Panc1 (cell line): ENCODE measurements around the gene CATSPERD. TPM values are rescaled to one million over a fixed set of nuclear protein-coding genes. Genes with fewer than 3 reads are reported as not detected.

Experiments used
- ATAC-seq: fragments of 200-7000 bp; cut with Tn5 transposase; 2 replicates; pipeline ENCODE4 v1.9.1; 2020; ENCODE audit warnings: mild to moderate bottlenecking, moderate library complexity
- BruUV-seq: library from RNA; stranded (reverse); fragments of 400-500 nt; replicated peaks from 2 replicates; lab custom pipeline; 2021; lab: Mats Ljungman, UMichigan
- CTCF ChIA-PET: fragments of 300-600 bp; sonication (Branson Sonifier 250); formaldehyde crosslinking; loops from one replicate; lab custom pipeline; 2022; ENCODE audit warnings: antibody characterized with exemption; lab: Charles Lee
- POLR2A ChIA-PET: fragments of 300-600 bp; sonication (Branson Sonifier 250); formaldehyde crosslinking; loops from one replicate; lab custom pipeline; 2022; ENCODE audit warnings: antibody characterized with exemption; lab: Charles Lee
- DNase-seq: peaks from one replicate; pipeline ENCODE4 v3.0.0-alpha.2; 2010; ENCODE audit warnings: low read depth, low spot score
- H3K27ac ChIP-seq: 2 replicates; pipeline ENCODE4 v1.5.1; 2011; ENCODE audit warnings: mild to moderate bottlenecking, low read length, inconsistent platforms
- H3K27me3 ChIP-seq: fragments of 200-500 bp; sonication (Bioruptor generic); 2 replicates; pipeline ENCODE4 v1.6.0; 2014; ENCODE audit warnings: low read length, inconsistent platforms; ENCODE audit not compliant: control insufficient read depth, insufficient read depth
- H3K36me3 ChIP-seq: fragments of 200-500 bp; sonication (Bioruptor generic); 2 replicates; pipeline ENCODE4 v1.5.1; 2014; ENCODE audit warnings: inconsistent platforms, mild to moderate bottlenecking, low read length, moderate library complexity; ENCODE audit not compliant: control insufficient read depth, insufficient read depth
- H3K4me1 ChIP-seq: 2 replicates; pipeline ENCODE4 v1.5.1; 2011; ENCODE audit warnings: inconsistent platforms, mild to moderate bottlenecking, low read length, moderate library complexity; ENCODE audit not compliant: control insufficient read depth, insufficient read depth
- H3K4me3 ChIP-seq, 2 experiments: 2 replicates each; pipeline ENCODE4 v1.5.1; 2011 to 2012; ENCODE audit warnings: low read depth in 2 of 2, low read length in 2 of 2, mild to moderate bottlenecking in 2 of 2, inconsistent platforms in 1 of 2, moderate library complexity in 1 of 2
- H3K9me3 ChIP-seq: fragments of 200-500 bp; sonication (Bioruptor generic); 2 replicates; pipeline ENCODE4 v1.5.1; 2014; ENCODE audit warnings: low read depth, mild to moderate bottlenecking, inconsistent platforms, low read length, moderate library complexity; ENCODE audit not compliant: control insufficient read depth, insufficient read depth
- POLR2AphosphoS5 ChIP-seq: IDR thresholded peaks from 2 replicates; pipeline ENCODE4 v1.6.1; 2012; ENCODE audit warnings: mild to moderate bottlenecking, low read depth, low read length, moderate library complexity
- SIN3A ChIP-seq: IDR thresholded peaks from 2 replicates; pipeline ENCODE4 v1.6.1; 2012; ENCODE audit warnings: low read depth, mild to moderate bottlenecking, low read length, moderate library complexity, borderline replicate concordance; ENCODE audit not compliant: insufficient read depth
- TCF7L2 ChIP-seq: IDR thresholded peaks from 2 replicates; pipeline ENCODE4 v1.6.1; 2011; ENCODE audit warnings: mild to moderate bottlenecking, low read depth, low read length, inconsistent platforms
- in situ Hi-C: cut with HindIII; loops from 2 replicates; pipeline ENCODE4 v1.10.0; 2016; ENCODE audit warnings: low sequenced_read_pairs, low pct_unique_long_range_greater_than_20kb
- intact Hi-C: fragments of 100-400 bp; cut with micrococcal nuclease; formaldehyde crosslinking; loops from one replicate; pipeline ENCODE4 v1.10.0; 2022; ENCODE audit not compliant: unreplicated experiment
- total RNA-seq: library from RNA; stranded (reverse); gene quantifications from one replicate; pipeline ENCODE4 v1.2.1, GENCODE V29; 2021; ENCODE audit not compliant: unreplicated experiment
- TF ChIP-seq, protein P1 (sequence below), 2 experiments: IDR thresholded peaks; 2 replicates each; pipeline ENCODE4 v1.6.1; 2011 to 2012; ENCODE audit warnings: low read depth in 2 of 2, control low read depth in 1 of 2, low read length in 1 of 2, mild to moderate bottlenecking in 1 of 2, moderate library complexity in 1 of 2; ENCODE audit not compliant: insufficient read depth in 1 of 2
- TF ChIP-seq, protein P2 (sequence below): fragments of 450-650 bp; IDR thresholded peaks from 2 replicates; pipeline ENCODE4 v1.5.1; 2017; ENCODE audit warnings: mild to moderate bottlenecking

The CATSPERD gene
- total RNA-seq, 1 experiment from 2014 or later = 0.08 TPM

DNA sequence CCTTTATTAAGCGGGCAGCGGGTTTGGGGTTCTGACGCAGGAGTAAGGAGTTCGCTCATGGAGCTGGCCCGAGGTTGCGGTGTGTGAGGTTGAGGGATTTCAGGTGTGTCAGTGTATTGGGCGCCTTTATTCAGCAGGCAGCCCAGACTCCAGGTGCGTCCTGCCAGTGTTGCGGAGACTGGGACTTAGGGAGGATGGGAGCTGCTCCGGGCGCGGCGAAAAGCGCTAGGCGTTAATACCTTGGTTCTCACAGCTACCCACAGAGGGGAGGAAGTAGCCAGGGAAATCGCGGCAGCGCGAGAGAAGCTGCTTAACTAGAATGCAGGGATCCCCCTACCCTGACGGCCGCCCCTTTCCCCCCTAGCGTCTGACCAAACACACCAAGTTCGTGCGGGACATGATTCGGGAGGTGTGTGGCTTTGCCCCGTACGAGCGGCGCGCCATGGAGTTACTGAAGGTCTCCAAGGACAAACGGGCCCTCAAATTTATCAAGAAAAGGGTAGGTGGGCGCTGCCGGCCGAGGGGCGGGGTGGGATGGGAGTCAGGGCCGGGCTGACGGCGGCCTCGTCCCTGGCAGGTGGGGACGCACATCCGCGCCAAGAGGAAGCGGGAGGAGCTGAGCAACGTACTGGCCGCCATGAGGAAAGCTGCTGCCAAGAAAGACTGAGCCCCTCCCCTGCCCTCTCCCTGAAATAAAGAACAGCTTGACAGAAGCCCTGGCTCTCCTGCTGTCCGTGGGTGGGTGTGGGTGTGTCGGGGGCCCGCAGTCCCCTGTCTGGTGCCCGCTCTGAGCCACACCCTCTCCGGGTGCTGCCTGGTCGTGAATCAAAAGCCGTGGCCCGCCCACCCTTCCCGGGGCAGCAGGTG lies 29.2 kb upstream of the CATSPERD start:
- Histone ChIP-seq H3K4me3 (peak overlapping the region; percentile 82 to 89), H3K36me3 (peaks cover 7% of the 10 kb centered on the region; the same call in 1 of the 2 replicates), H3K9me3 (no peaks in the 10 kb centered on the region), H3K27ac (peak overlapping the region; percentile 90), H3K4me1 (peaks cover 12% of the 10 kb centered on the region), H3K27me3 (no peaks in the 10 kb centered on the region)
- intact Hi-C loops = loop anchor here (10.0 kb wide), 1 partner anchor 104 kb away; the partner anchor contains the start of gene DUS3L
- BruUV-seq = TSS peak; percentile 97
- POLR2A ChIA-PET = interaction anchor here (0.6 kb wide), 2 partner anchors 32 to 97 kb away, joined by 3 to 7 read pairs; no protein-coding TSS in a partner anchor
- TF ChIP-seq POLR2AphosphoS5 (no peak; the same call in 1 of the 2 replicates), SIN3A (peak; percentile 57; the same call in 1 of the 2 replicates), TCF7L2 (no peak)
- TF ChIP-seq, protein P1, sequence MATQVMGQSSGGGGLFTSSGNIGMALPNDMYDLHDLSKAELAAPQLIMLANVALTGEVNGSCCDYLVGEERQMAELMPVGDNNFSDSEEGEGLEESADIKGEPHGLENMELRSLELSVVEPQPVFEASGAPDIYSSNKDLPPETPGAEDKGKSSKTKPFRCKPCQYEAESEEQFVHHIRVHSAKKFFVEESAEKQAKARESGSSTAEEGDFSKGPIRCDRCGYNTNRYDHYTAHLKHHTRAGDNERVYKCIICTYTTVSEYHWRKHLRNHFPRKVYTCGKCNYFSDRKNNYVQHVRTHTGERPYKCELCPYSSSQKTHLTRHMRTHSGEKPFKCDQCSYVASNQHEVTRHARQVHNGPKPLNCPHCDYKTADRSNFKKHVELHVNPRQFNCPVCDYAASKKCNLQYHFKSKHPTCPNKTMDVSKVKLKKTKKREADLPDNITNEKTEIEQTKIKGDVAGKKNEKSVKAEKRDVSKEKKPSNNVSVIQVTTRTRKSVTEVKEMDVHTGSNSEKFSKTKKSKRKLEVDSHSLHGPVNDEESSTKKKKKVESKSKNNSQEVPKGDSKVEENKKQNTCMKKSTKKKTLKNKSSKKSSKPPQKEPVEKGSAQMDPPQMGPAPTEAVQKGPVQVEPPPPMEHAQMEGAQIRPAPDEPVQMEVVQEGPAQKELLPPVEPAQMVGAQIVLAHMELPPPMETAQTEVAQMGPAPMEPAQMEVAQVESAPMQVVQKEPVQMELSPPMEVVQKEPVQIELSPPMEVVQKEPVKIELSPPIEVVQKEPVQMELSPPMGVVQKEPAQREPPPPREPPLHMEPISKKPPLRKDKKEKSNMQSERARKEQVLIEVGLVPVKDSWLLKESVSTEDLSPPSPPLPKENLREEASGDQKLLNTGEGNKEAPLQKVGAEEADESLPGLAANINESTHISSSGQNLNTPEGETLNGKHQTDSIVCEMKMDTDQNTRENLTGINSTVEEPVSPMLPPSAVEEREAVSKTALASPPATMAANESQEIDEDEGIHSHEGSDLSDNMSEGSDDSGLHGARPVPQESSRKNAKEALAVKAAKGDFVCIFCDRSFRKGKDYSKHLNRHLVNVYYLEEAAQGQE (IDR thresholded peaks at IDR 0.05; ENCODE audit: insufficient read depth in 1 of 2, low read depth in 2 of 2, low read length in 1 of 2) = no peak
- TF ChIP-seq, protein P2, sequence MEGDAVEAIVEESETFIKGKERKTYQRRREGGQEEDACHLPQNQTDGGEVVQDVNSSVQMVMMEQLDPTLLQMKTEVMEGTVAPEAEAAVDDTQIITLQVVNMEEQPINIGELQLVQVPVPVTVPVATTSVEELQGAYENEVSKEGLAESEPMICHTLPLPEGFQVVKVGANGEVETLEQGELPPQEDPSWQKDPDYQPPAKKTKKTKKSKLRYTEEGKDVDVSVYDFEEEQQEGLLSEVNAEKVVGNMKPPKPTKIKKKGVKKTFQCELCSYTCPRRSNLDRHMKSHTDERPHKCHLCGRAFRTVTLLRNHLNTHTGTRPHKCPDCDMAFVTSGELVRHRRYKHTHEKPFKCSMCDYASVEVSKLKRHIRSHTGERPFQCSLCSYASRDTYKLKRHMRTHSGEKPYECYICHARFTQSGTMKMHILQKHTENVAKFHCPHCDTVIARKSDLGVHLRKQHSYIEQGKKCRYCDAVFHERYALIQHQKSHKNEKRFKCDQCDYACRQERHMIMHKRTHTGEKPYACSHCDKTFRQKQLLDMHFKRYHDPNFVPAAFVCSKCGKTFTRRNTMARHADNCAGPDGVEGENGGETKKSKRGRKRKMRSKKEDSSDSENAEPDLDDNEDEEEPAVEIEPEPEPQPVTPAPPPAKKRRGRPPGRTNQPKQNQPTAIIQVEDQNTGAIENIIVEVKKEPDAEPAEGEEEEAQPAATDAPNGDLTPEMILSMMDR = no peak
- no peak for DNase-seq
- CTCF ChIA-PET = interaction anchor here (0.7 kb wide), 1 partner anchor 102 kb away, joined by 5 read pairs; no protein-coding TSS in a partner anchor
- in situ Hi-C loops = no loop called here
- 0 out of 2 replicates have a peak, but pooled peaks have one; percentile 1 for ATAC-seq

DNA sequence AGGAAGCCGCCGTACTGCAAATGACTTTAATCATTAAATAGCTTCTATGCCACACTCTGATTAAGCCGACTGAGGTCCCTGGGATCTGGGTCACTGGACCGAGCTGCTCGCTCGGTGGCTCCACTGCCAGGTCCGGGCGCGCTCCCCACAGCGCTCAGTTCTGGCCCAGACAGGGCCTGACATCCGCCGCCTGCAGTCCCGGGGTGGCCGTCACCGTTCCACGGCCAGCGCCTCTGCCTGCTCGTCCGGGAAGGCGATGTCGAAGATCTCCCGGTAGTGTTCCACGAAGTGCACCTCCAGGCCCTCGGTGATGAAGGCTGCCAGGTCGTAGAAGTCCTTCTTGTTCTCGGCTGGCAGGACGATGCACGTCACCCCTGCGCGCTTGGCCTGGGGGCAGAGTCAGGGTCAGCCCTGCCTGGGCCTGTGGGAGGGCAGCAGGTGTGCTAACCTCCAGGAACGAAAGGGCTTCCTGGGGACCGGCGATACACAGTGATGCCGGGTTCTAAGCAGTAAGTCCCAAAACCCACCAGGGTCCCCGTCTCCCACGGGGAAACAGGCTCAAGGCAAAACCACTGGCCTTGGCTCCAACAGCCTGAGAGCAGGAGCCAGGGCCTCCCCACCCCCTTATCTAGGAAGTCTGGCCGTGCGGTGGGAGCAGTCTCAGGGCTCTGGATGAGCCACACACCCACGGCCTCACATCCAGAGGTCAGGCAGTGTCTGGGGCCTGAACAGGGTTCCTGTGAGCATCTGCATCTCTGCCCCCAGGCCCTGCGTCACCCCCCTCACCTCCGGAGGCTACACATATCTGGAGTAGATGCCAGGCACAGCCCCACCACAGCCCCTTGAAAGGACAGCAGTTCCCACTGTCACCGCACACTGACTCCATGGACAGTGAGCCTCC lies 28.4 kb upstream of the CATSPERD start:
- DNase-seq = no peak
- H3K9me3 ChIP-seq = no peaks in the 10 kb centered on the region
- peaks cover 12% of the 10 kb centered on the region for H3K4me1 ChIP-seq
- no TSS peak for BruUV-seq
- no peaks in the 10 kb centered on the region for H3K27me3 ChIP-seq
- no peak for ATAC-seq
- POLR2A ChIA-PET = interaction anchor here (0.6 kb wide), 2 partner anchors 96 to 110 kb away, joined by 6 to 7 read pairs; no protein-coding TSS in a partner anchor
- intact Hi-C loops (loop anchor here (10.0 kb wide), 1 partner anchor 103 kb away; the partner anchor contains the start of gene DUS3L), in situ Hi-C loops (no loop called here)
- peak overlapping the region; percentile 90 for H3K27ac ChIP-seq
- H3K36me3 ChIP-seq = peaks cover 7% of the 10 kb centered on the region; the same call in 1 of the 2 replicates
- TF ChIP-seq SIN3A (peak; percentile 50; the same call in 1 of the 2 replicates), POLR2AphosphoS5 (no peak)
- CTCF ChIA-PET = no interaction called here
- peak overlapping the region; percentile 82 to 89 for H3K4me3 ChIP-seq
